D341Med (cell line): Measurements from ENCODE around the gene GRIP1.
"Not testable (repeated sequence)": the region's sequence is repeated elsewhere in the genome, so short reads cannot be mapped to it uniquely, and the experiment has no call there.

Experiments used
- DNase-seq: peaks from one replicate; pipeline ENCODE4 v3.0.0; 2012; ENCODE audit warnings: low spot score

The GRIP1 gene

GRCh38 chr12:66321435-66321834, 357.4 kb downstream of the GRIP1 start:
- DNase-seq: no peak

- no peak for DNase-seq
Measured at GRCh38 chr12:66320996-66321395, 357.9 kb downstream of the GRIP1 start.

- no peak for DNase-seq
Measured at GRCh38 chr12:66319266-66319954, 359.5 kb downstream of the GRIP1 start.

GRCh38 chr12:66314278-66314677, 364.6 kb downstream of the GRIP1 start:
- DNase-seq: no peak

- no peak for DNase-seq
Measured at GRCh38 chr12:66312189-66312588, 366.7 kb downstream of the GRIP1 start.

- no peak for DNase-seq
Measured at GRCh38 chr12:66309606-66310005, 369.3 kb downstream of the GRIP1 start.

- DNase-seq: no peak
Measured at GRCh38 chr12:66304296-66304900, 374.5 kb downstream of the GRIP1 start.

GRCh38 chr12:66303316-66303804, 375.5 kb downstream of the GRIP1 start:
- DNase-seq: not testable (repeated sequence)

GRCh38 chr12:66302827-66303169, 376.1 kb downstream of the GRIP1 start:
- no peak for DNase-seq

- peak; percentile 96 for DNase-seq
Measured at GRCh38 chr12:66301944-66302826, 376.7 kb downstream of the GRIP1 start, which contains the start of gene HELB. Gene HELB (plus strand): TSS chr12:66302493. CDS start chr12:66302604, 111 bp downstream.

- DNase-seq: no peak
Measured at GRCh38 chr12:66297923-66298322, 381.0 kb downstream of the GRIP1 start.
